GM12891 (cell line): ENCODE measurements around the gene C12orf76.

Experiments
- PAX5 ChIP-seq: IDR thresholded peaks from 2 replicates; pipeline ENCODE4 v1.6.1; 2011; ENCODE audit warnings: low read length, moderate library complexity, mild to moderate bottlenecking; ENCODE audit not compliant: insufficient read depth, severe bottlenecking
- POLR2A ChIP-seq: IDR thresholded peaks from 2 replicates; pipeline ENCODE4 v1.6.1; 2011; ENCODE audit warnings: low read depth, low read length, control low read depth
- POLR2AphosphoS5 ChIP-seq: IDR thresholded peaks from 2 replicates; pipeline ENCODE4 v1.6.1; 2011; ENCODE audit warnings: low read depth, low read length, control low read depth
- TAF1 ChIP-seq: IDR thresholded peaks from 2 replicates; pipeline ENCODE4 v1.6.1; 2011; ENCODE audit warnings: low read depth, low read length, control low read depth

DNA sequence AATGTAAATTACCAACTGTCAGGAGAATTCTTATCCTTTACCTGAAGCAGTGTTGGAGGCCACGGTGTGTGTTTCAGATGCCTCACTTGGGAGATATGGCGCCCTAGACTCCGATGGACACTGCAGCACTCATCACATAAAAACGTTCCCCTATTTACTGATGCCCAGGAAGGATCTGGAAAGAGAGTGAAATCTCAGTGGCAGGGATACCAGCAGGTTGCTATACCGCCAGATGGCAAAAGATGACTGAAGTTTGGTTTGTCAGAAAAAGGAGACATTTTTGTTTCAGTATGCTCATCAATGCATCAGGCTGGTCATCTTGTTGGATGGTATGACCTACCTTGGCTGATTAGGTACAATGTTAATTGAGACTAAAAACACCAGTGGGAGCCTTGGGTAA is 56.7 kb downstream of the C12orf76 start:
- no peak for TF ChIP-seq POLR2AphosphoS5
- no peak for TF ChIP-seq PAX5
- TF ChIP-seq POLR2A, result no peak
- no peak for TF ChIP-seq TAF1
